HTERT RPE-1 (cell line): ENCODE data around the gene MACF1.
"Not testable (repeated sequence)": the region's sequence is repeated elsewhere in the genome, so short reads cannot be mapped to it uniquely, and the experiment has no call there.

Source experiments
- in situ Hi-C: fragments of 300-500 bp; cut with MboI; formaldehyde crosslinking; loops from 4 replicates; pipeline ENCODE4 v1.14.3; 2020; ENCODE audit warnings: low sequenced_read_pairs

The MACF1 gene

DNA sequence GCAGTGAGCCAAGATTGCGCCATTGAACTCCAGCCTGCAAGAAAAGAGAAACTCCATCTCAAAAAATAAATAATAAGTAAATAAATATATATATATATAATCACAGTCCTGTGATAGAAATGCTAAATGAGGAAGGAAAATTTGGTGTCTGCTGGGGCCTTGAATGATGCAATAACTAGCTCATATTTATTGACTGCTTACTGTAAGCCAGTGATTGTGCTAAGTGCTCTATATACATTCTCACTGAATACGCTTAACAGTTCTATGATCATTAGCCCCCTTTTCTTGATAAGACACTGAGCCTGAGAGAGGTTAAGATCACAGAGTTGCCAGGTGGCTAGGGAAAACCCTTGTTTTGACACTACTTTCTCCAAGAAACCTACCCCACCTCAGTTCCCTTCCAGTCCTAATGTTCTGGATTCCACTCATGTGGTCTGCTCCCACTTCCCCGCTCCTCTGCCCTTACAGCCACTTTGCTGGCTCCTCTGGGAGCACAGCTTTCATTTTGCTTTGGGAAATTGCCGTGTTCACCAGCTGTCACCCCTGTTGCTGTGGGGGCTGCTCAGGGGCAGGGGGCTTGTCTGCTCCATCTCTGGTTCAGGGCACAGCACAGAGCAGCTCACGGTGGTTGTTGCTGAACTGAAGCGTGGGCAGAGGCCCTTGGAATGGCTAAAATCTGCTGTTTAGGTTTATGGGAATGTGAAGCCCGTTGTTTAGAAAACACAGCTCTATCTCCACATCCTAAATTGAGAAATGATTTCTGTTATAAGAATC is 284.5 kb downstream of the MACF1 start:
- in situ Hi-C loops = no loop called here

DNA sequence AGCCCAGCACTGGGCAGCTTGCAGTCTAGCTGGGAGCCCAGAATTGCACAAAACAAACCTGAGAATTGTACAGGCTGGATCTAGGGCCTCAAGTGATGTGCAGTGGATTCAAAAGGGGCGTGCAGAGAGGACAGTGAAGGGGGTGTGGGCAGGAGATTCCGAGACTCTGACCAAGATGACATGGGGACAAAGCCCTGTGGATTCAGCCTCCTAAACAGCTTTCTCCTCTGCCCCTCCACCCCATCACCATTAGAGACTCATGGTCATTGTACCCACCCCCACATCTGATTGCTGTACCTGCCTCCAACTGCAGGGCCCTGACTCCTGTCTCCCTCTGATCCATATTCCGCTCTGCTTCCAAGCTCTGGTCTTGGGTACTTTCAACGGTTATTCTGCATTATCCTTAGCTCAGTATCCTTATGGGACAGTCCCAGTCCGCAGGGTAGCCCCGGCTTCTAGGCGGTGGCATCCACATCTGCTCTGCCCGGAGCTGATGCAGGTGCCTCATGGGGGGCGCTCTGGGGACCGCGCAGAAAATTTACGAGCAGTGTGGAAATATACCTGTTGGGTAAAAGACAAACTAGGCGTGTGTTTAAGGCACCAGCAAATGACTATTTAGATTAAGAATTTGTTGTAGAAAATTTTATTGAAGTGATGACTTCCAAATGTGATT is 285.2 kb downstream of the MACF1 start:
- in situ Hi-C loops = no loop called here

DNA sequence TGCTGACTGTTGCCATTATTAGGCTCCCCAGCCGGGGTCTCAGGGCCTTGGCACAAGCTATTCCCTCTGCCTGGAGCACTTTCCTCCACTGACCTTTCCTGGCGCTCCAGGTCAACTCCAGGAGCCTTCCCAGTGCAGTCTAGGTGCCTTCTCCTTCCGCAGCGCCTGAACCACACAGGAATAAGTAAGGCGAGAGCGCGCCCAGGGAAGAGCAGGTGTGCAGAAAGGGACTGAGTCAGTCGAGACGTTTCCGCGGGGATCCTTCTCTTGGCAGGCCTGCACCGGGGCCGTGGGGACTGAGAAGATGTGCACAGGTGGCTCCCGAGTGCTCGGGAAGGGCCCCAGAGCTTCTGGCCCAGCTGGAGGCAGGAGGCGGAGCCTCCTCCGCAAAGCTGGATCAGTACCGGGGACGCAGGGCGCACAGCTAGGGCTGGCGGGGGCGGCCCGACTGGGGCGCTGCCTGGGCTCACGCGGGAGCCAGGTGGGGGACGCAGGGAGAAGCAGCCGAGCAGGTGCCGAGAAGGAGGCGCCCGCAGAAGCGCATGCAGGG is 286.2 kb downstream of the MACF1 start:
- in situ Hi-C loops = no loop called here

DNA sequence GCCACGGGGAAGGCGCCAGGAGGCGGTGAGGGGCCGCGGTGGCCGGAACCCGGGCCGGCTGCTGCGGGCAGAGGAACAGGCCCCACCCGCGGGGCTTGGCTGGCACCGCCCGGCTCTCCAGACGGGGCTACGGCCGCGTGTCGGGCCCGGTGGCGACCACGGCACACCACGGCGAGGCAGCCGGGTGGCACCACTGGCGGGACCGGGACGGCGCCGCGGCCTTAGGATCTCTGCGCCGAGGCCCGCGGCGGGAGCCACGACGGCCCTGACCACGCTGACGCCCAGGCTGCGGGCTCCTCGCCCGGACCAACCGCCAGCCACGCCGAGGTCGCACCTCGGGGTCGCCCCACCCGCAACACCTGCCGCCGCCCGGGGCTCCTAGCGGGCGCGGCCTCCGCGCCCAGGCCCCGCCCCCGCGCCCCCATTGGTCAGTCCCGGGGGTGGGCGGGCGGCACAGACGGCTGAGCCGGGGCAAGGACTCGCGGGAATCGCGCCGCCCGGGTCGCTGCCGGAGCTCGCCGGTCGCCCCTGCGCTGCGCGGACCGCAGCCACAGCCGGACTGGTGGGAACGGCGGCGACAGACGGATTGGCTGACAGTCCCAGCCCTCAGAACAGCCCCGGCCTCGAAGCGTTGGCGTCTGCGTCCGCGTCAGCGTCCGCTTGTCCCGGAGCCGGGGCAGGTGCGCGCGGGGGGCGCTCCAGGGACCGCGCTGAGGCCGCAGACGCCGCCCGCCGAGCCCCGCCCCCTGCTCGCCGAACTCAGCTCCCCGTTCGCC is 286.8 kb downstream of the MACF1 start, which contains the start of gene BMP8A:
TSS of gene BMP8A (plus strand) at position 491 of the 776 bp plus-strand sequence. CDS start 356 bp downstream, outside the sequence.
- in situ Hi-C loops = no loop called here

DNA sequence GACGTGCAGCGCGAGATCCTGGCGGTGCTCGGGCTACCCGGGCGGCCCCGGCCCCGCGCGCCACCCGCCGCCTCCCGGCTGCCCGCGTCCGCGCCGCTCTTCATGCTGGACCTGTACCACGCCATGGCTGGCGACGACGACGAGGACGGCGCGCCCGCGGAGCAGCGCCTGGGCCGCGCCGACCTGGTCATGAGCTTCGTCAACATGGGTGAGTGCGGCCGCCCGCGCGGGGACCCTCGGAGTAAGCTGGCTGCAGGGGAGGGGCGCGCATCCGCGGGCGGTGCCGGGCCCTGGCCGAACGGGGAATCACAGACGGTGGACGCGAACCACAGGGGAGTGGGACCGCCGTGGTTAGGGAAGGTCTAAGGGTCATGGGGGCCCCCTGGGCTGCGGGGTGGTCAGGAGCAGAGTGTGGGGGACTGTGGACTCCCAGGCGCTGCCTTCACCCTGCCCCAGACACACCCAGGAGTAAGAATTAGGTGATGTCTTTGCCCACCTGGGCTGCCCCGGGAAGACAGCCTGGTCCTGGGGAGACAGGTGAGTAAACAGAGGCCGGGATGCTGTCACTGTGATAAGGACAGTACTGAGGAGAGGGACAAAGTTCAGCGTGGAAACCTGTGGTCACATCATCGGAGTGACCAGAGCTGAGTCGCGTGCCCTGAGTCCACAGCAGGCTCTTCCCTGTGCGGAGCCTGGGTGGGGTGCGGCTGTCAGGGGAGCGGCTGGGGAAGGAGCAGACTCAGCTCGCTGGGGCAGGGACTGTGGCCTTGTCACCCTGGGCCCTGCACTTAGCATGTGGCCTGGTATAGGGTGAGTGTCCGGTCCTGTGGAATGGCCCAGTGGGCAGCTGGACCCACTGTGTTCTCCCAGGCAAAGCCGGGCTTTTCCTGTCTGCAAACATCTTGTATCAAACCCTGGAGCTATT is 287.9 kb downstream of the MACF1 start:
- in situ Hi-C loops = not testable (repeated sequence)

DNA sequence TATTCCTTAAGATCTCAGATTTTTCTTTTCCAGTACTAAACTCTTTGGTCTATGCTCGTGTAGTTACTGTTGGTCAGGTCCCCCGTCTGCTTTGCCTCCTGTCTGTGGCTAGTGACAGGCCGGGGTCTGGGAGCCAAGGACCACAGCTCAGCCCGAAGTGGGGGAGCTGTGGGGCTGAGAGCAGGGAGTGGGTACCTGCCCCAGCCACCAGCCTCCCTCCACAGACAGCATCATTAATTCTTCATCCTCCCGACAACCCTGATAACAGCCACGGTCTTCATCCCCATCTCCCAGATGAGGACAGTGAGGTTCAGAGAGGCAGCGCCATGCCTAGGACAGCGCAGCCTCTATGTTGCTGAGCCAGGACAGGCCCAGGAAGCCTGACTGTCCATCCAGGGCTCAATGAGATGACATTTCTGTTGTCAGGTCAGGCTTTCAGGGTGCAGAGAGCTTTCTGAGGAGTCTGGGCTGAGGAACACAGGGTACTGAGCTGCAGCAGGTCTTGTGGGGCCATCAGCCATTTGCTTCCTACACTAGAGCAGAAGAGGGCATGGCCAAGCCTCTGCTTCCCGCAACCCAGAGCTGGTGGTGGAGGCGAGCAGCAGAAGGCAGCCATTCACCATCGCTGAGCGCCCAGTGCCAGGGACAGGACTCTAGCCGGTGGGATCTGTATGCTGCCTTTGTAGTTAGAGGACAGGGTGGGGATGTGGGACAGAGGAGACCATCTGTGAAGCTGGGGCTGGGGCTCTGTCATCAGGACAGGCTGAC is 288.7 kb downstream of the MACF1 start:
- in situ Hi-C loops = not testable (repeated sequence)

DNA sequence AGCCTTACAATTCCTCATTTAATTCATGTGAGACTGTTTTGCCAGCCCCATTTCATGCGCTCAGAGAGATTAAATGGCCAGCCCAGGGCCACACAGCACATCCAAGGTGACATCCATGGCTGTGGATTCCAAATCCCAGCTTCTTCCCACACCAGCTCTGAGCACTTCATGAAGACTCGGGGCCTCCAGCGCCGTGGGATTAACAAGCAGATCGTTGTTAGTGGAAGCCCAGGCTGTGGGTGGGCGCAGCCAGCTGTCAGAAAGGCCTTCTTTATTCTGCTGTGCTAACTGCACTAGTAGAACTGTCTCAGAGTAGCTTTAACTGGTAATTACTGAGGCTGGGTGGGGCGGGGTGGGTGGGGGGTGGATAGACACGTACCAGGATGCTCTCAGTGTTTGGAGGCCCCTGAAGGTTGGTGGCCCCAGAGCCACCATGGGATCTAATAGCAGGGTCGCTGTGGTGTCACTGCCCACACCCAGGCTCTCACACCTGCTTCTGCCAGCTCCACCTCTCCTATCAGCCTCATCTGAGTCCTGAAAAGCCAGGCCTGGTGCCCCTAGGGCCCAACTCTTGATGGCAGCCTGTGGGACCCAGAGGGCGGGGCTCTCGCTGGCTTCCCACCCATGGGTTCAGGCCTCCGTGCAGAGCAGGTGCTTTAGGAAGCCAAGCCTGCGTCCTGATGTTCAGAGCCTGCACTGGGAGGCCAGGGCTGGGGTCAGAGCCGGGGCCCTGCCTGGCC is 290.3 kb downstream of the MACF1 start:
- in situ Hi-C loops = no loop called here

DNA sequence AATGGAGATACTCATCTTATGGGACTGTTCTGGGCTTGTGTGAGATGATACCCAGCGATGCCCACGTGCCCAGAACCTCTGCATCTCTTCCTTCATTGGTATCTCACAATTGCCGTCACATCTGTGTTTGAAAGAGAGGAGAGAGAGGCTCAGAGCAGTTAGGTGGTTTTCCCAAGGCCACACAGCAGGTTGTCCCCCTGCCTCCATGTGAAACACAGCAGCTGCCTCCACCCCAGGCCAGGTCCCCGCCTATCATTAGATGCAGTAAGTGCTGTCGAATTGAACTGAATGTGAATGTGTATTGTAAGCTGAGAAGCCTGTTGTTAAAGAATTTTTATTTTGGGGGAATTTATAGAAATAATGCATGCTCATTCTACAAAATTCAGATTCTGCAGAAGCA is 292.0 kb downstream of the MACF1 start:
- in situ Hi-C loops = not testable (repeated sequence)

DNA sequence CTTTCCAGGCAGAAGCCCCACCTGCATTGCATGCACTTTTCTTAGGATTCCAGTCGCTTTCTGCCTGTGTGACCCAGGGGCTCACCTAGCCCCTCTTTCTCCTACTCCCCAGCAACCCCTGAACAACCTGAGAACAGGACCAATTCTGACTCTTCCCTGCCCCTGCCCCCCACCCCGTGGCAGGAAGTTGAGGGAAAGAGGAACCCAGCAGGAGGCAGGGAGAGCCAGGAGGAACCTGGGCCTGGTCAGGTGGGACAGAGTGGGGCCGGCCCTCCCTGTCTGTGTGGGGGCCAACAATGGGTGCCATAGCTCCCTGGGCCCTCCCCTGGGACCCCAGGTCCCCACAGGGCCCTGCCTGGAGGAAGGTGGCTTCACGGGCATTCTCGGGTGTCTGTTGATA is 293.1 kb downstream of the MACF1 start:
- in situ Hi-C loops = no loop called here

DNA sequence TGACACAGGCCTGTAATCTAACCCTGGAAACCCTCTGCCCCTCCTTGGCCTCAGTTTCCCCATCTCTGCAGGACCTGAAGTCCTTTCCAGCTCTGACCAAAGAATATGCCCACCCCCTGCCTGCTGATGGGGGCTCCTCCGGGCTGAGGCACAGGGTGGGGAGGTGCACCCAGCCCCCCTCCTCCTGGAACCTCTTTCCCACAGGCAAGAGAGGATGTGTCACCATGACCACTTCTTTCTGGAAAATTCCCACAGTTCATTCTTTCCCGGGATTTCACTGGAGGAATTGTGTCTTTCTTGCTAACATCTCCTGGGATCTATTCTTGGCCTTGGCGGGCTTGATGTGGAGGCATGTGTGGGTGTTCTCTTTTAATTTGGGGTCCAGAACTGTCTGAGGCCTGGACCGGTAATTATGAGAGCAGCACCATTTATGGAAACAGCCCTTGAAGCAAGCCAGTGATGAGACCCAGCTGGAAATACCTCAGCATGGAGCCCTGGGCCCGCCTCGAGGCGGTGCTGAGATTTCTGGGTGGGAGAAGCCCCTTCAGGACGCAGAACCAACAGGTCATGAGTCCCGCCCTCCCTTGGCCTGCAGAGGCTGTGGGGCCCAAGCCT is 293.7 kb downstream of the MACF1 start:
- in situ Hi-C loops = not testable (repeated sequence)

DNA sequence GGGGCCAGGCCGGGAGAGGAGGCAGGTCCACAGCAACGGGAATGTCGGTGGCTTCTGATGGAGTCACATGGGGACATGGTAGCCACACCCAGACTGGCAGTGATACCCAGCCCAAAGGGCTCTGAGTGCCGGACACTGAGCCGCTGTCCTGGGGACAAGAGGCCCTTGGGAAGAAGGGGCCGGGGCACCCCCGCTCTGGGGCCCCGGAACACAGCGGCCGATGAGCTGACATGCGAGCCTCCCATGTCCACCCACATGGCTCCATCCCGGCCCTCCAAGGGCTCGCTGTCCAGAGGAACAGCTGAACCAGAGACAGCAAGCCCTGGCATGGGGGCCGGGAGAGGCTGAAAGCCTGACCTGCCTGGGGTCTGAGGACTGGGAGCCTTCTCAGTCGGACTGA is 294.3 kb downstream of the MACF1 start:
- in situ Hi-C loops = not testable (repeated sequence)

DNA sequence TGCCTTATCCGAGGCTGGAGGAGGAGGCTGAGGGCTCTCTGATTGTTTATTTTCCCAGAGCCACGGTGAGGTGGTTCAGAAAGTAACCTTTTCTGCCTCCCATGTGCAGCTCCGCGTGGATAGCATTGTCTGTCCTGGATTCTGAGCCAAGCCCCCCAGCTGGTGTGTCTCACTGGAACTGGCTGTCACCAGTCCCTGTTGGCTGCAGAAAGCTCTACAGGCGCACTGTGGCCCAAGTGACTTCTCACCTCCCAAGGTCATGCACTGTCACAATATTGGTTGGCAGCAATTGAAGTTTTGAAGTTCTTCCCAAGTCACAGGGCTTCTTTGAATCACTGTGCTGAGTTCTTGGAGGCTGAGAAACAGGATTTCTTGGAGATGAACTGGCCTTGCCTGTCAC is 295.2 kb downstream of the MACF1 start:
- in situ Hi-C loops = no loop called here

DNA sequence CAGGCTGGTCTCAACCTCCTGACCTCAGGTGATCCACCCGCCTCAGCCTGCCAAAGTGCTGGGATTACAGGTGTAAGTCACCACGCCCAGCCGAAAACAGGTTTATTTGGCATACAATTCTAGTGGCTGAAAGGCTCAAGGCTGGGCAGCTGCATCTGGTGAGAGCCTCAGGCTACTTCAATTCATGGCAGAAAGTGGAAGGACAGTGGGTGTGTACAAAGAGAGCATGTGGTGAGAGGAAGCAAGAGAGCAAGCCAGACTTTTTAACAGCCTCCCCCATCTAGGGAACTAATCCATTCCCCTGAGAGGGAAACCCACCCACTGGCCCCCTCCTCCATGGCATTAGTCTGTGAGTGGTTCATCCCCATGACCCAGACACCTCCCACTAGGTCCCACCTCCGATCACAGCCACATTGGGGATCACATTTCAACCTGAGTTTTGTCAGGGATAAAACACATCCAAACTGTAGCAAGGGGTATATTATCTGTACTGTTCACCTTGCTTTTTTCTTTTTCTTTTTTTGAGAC is 296.4 kb downstream of the MACF1 start:
- in situ Hi-C loops = no loop called here

DNA sequence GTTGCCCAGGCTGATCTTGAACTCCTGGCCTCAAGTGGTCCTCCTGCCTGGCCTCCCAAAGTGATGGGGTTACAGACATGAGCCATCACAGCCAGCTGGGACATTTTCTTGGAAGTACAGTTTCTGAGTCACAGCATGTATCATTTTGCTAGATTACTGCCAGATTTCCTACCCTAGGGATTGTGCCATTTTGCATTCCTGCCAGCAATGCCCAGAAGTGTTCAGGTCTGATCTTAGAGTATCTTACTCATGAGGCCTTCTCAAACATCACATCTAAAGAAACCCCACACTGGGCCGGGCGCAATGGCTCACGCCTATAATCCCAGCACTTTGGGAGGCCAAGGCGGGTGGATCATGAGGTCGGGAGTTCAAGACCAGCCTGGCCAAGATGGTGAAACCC is 297.2 kb downstream of the MACF1 start:
- in situ Hi-C loops = no loop called here

DNA sequence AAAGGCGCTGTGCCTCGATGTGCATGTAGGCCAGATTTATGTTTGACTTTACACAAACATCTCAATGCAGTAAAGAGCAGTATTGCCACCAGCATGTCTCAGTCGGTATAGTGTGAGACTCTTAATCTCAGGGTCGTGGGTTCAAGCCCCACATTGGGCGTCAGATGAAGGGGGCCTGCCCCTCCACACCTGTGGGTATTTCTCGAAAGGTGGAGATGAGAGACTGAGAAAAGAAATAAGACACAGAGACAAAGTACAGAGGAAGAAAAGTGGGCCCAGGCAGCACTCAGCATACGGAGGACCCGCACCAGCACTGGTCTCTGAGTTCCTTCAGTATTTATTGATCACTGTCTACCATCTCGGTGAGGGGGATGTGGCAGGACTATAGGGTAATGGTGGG is 299.9 kb downstream of the MACF1 start:
- in situ Hi-C loops = not testable (repeated sequence)

DNA sequence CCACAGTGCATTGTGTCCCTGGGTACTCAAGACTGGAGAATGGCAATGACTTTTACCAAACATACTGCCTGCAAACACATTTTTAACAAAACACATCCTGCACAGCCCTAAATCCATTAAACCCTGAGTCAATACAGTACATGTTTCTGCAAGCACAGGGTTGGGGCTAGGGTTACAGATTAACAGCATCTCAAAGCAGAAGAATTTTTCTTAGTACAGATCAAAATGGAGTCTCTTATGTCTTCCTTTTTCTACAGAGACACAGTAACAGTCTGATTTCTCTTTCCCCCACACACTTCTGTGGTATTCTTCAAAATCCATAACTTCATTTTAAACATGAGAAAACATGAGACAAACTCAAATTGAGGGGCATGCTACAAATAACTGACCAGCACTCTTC is 300.8 kb downstream of the MACF1 start:
- in situ Hi-C loops = no loop called here

DNA sequence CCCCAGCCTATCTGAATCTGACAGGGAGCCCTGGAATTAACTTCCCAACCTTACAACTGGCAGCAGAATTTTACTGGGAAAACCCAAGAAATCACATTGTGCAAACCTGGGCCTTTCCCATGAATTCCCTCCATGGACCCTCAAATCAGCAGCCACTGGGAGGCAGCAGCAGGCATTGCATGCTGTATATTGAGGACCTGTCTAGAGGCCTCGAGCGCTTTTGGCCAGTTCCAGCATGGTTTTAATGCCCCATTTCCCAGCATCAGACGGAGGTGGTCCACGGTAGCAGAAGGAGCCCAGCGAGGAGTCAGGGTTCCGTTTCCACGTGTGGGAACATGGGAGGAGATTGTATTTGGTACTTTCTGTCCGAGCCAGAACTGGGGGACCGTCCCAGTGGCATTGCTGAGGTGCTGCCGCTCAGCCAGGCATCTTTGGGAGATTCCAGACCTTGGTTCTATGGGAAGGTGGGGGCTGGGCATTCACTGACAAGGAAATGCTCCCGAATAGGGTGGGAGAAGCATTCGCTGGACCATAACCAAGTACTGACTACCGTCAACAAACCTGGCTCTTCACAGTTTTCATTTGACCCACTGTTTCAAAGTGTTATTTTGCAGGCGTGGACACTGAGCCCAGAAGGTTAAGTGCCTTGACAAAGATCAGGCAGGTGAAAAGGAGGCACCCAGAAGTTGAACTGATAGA is 302.9 kb downstream of the MACF1 start:
- in situ Hi-C loops = no loop called here

DNA sequence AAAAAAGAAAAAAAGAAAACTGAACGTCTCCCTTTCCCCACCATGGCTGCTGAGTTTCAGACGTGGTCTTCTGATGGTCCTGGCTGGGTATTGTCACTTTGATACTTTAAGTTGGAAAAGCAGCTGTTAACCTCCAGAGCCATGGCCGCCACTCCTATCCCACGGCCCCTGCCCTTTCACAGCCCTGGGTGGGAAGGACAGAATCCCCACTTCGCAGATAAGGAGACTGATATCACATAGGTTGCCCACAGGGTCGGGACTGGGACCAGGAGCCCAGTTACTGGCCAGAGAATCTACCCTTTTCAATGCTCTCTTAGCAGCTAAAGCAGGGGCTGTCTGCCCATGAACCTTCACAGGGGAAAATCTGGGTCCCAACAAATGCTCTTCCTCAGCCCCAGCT is 303.8 kb downstream of the MACF1 start:
- in situ Hi-C loops = no loop called here
